Measurements from ENCODE around the gene MYL10.

DNA sequence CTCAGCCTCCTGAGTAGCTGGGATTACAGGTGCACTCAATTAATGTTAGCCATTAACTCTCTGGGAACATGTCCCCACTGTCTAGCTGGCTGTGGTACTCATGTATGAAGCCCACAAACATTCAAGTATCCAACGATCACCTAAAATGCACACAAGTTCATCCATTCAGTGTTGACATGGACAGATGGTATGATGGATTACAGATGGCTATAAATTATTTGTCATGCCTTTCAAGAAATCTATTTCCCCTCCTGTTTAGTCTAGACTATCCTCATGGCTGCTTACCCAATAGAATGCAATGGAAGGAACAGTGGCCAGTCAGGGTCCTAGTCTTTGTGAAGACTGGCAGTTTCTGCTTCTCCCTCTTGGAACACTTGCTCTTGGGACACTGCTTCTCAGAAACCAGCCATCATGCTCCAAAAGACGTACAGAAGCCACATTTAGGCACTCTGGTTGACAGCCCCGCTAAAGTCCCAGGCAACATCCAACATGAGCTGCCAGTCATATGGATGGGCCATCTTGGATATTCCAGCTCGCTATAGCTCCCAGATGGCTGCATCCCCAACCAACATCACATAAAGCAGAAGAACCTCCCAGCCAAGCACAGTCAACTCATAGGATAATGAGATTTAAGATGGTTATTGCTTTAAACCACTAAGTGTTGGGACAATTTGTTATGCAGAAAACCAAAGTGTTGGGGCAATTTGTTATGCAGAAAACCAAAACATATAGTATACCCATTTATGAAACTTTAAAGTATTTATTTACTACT lies 33.1 kb downstream of the MYL10 start:
- TF ChIP-seq, protein P1, sequence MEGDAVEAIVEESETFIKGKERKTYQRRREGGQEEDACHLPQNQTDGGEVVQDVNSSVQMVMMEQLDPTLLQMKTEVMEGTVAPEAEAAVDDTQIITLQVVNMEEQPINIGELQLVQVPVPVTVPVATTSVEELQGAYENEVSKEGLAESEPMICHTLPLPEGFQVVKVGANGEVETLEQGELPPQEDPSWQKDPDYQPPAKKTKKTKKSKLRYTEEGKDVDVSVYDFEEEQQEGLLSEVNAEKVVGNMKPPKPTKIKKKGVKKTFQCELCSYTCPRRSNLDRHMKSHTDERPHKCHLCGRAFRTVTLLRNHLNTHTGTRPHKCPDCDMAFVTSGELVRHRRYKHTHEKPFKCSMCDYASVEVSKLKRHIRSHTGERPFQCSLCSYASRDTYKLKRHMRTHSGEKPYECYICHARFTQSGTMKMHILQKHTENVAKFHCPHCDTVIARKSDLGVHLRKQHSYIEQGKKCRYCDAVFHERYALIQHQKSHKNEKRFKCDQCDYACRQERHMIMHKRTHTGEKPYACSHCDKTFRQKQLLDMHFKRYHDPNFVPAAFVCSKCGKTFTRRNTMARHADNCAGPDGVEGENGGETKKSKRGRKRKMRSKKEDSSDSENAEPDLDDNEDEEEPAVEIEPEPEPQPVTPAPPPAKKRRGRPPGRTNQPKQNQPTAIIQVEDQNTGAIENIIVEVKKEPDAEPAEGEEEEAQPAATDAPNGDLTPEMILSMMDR (IDR thresholded peaks at IDR 0.05), result no peak
- no peak for TF ChIP-seq POLR2A (IDR thresholded peaks at IDR 0.05)
